ENCODE data around the gene EPB41L2. TPM values are rescaled to one million over a fixed set of nuclear protein-coding genes. Genes with fewer than 3 reads are reported as not detected.
"Not testable (repeated sequence)": the region's sequence is repeated elsewhere in the genome, so short reads cannot be mapped to it uniquely, and the experiment has no call there.

The EPB41L2 gene
- total RNA-seq: 100 to 1,000 TPM in 1 of 2 donors, 10 to 100 TPM in 1; 77.7 to 104 TPM
- long read RNA-seq, full-length matches to known transcripts: 2 of 20 reads
- long read RNA-seq, partial matches to known transcripts: 12 of 20 reads
- long read RNA-seq, other reads (novel, unspliced or antisense): 6 of 20 reads

DNA sequence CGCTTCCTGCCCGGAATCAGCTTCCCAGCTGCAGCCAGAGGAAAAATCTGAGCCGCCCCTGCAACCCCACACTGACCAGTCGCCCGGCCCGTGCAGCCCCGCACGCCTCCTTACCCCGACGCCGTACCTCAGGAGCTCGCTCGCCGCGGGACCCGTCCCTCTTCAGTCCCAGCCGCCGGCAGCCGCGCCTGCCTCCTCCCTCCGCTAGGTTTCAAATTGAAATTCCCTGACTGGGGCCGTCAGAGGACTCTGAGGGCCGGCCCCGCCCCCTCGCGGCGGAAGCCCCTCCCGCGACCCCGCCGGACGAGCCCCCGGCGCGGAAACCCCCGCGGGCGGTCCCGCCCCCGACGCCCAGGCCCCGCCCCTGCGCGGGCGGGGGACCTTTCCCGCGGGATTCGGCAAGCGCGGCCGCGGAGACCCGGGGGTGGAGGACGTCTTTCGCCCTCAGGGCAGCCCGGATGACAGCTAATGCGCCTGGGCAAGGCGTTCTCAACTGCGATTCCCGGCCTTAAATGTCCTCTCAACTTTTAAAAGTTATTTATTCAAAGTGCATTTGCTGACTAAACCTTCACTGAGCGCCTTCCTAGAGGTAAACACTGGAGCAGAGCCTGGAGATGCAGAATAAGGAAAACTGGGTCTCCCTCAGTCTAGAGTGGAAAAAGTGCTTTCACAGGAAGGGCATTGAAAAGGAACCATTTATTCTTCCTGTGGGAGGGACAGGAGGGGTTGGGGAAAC is at the start of gene EPB41L2:
Gene EPB41L2, minus strand, starts transcription at position 218 of the 736 bp plus-strand sequence. CDS start 106,760 bp downstream, outside the sequence.
- peak; percentile 83 to 90 for DNase-seq

GRCh38 chr6:131112249-131112648 is 49.2 kb upstream of the EPB41L2 start:
- peak; percentile 77 for ATAC-seq
- intact Hi-C loops (cut with DNase I, micrococcal nuclease): no loop called here
- no peak for DNase-seq

More for the DNA sequence above, at the start of gene EPB41L2:
- peak; percentile 82 for ATAC-seq
- intact Hi-C loops (cut with DNase I, micrococcal nuclease): no loop called here

GRCh38 chr6:131107151-131107550 is 44.1 kb upstream of the EPB41L2 start:
- ATAC-seq (peak; percentile 70), DNase-seq (no peak)
- intact Hi-C loops (cut with DNase I, micrococcal nuclease): no loop called here

DNA sequence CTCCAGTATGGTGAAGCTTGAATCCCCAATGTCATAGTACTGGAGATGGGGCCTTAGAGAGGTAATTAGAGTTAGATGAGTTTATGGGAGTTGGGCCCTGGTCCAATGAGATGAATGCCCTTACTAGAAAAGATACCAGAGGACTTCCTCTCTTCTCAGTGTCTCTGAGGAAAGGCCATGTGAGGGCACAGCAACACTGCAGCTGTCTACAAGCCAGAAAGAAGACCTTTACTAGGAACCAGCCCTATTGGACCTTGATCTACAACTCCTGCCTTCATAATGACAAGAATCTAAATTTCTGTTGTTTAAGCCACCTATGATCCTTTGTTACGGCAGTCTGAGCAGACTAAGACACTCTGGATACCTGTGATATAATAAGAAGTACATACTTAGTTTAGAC is 40.9 kb upstream of the EPB41L2 start:
- intact Hi-C loops (cut with DNase I, micrococcal nuclease): no loop called here
- DNase-seq: no peak

DNA sequence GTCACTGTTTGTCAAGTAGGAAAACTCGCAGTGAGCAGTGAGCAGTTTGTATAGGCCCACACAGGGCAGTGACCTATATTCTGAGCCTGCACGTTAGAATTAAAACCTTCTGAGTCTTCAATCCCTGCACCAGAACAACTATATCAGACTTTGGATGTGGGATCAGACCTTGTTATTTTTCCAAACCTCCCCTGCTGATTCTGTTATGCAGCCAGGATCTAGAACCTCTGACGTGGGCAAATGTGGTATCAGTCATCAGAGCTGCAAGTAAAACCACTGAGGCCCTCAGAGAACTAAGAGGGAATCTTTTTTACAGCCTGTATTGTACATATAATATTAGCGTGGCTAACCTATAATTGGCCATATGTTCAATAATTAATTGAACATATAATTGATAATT is 40.3 kb upstream of the EPB41L2 start:
- intact Hi-C loops (cut with DNase I, micrococcal nuclease): no loop called here
- DNase-seq: no peak
- ATAC-seq: no peak

More for the DNA sequence above, 40.9 kb upstream of the EPB41L2 start:
- ATAC-seq: peak; percentile 75

- intact Hi-C loops (cut with DNase I, micrococcal nuclease): no loop called here
- peak; percentile 92 for ATAC-seq
- no peak for DNase-seq
Measured at GRCh38 chr6:131101911-131102680, 39.1 kb upstream of the EPB41L2 start.

DNA sequence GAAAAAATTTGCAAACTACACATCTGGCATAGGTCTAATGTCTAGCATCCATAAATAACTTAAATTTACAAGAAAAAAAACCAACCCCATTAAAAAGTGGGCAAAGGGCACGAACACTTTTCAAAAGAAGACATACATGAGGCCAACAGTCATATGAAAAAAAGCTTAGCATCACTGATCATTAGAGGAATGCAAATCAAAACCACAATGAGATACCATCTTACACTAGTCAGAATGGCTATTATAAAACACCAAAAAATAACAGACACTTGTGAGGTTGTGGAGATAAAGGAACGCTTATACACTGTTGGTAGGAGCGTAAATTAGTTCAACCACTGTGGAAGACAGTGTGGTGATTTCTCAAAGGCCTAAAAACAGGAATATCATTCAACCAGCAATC is 33.7 kb upstream of the EPB41L2 start:
- ATAC-seq (no peak), DNase-seq (no peak)
- intact Hi-C loops (cut with DNase I, micrococcal nuclease): no loop called here

GRCh38 chr6:131093334-131093733 is 30.3 kb upstream of the EPB41L2 start:
- intact Hi-C loops (cut with DNase I, micrococcal nuclease): no loop called here
- no peak for ATAC-seq
- no peak for DNase-seq

GRCh38 chr6:131091944-131092343 is 28.9 kb upstream of the EPB41L2 start:
- intact Hi-C loops (cut with DNase I, micrococcal nuclease); ATAC-seq; DNase-seq: not testable (repeated sequence)

GRCh38 chr6:131090339-131090738 is 27.3 kb upstream of the EPB41L2 start:
- DNase-seq; ATAC-seq; intact Hi-C loops (cut with DNase I, micrococcal nuclease): not testable (repeated sequence)

DNA sequence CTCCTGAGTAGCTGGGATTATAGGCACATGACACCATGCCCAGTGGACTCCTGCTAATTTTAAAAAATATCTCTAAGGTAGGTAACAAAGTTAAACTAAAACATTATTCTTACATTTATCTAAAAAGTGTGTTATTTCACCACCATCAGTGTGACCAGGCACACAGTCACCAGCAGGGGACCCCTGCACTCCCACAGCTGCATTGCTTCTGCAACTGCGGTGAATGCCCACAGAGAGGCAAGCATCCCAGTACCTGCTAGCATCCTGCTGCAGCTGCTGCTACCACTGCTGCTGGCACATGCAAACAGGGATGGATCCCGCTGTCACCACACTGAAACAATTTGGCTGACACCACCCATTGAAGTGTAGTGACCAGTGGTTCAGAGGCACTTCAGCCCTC is 21.9 kb upstream of the EPB41L2 start:
- intact Hi-C loops (cut with DNase I, micrococcal nuclease): no loop called here
- ATAC-seq (no peak), DNase-seq (no peak)

DNA sequence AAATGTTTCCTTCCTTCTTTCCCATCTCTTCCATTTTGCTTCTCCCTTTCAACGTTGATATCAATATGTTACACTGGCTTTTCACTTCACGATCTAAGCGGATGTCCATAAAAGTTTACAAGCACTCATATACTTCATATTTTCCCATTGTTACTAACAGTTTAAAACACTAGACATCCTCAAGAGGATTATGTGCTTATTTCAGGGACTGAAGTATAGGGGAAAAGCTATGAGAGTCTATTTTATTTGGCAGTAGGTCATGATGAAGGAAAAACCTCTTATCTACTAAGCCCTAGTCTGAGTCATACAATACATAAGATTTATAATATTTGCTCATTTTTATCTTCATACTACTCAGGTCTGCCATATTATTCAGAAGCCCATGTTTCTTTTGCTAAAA is 20.6 kb upstream of the EPB41L2 start:
- intact Hi-C loops (cut with DNase I, micrococcal nuclease): no loop called here
- DNase-seq (no peak), ATAC-seq (peak; percentile 92)

DNA sequence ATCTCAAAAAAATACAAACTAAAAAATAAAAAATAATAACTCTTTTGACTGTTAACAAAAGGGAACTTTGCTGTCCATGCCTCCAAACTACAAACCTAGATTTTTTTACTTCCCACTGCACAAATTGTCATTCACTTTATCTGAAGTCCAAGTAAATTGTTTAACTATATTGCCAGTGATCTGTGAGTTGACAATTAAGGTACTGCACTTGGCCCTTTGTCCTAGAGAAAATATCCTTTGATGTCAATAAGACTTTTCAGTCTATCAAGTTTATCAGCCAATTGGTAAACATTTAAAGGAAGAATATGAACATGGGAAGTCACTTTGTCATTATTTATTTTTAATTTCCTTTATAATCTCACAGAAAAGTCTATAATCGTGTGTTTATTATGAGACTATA is 19.3 kb upstream of the EPB41L2 start:
- DNase-seq (no peak), ATAC-seq (peak; percentile 51)
- intact Hi-C loops (cut with DNase I, micrococcal nuclease): no loop called here

GRCh38 chr6:131080084-131080483 is 17.0 kb upstream of the EPB41L2 start:
- intact Hi-C loops (cut with DNase I, micrococcal nuclease): no loop called here
- no peak for ATAC-seq
- no peak for DNase-seq

- intact Hi-C loops (cut with DNase I, micrococcal nuclease): no loop called here
- ATAC-seq: no peak
- DNase-seq: no peak
Measured at GRCh38 chr6:131073577-131073976, 10.5 kb upstream of the EPB41L2 start.

DNA sequence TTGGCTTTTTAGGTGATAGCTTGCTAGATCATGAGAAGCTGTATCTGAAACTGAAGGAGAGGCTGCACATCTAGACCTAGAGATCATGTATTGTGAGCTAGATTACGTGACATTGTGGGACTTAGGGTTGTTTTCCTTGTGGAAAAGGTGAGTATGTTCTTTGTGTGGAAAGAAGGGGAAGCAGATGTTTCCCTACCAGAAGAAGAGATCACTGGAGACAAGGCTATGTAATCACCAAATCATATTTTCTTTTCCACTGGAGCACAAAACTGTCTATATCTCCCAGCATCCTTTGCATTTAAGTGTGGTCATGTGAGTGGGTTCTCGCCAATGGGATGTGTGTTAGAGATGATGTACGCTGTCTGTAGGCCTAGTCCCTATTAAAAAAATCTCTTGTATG is 7.0 kb upstream of the EPB41L2 start:
- DNase-seq (no peak), ATAC-seq (no peak)
- intact Hi-C loops (cut with DNase I, micrococcal nuclease): no loop called here

GRCh38 chr6:131068165-131068564 is 5.1 kb upstream of the EPB41L2 start:
- intact Hi-C loops (cut with DNase I, micrococcal nuclease): no loop called here
- ATAC-seq (no peak), DNase-seq (no peak)

DNA sequence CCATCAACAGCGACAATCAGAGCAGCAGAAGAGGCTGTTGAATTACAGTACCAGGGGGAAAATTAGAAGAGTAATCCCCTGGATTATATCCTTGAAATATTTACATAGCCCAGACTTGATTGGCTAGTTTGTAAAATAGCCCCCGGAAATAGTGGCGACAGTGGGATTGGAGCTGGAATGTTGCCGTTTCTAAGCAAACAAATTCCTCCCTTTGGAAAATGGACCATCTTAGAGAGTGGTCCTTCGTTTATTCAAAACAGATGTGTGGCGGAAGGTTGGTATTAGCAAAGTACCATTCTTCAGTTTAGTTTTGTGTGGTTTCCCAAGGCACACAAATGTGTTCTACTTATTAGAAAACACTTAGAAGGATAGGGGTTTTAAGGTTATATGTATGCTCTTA is 4.5 kb upstream of the EPB41L2 start:
- ATAC-seq (no peak), DNase-seq (no peak)
- intact Hi-C loops (cut with DNase I, micrococcal nuclease): no loop called here

- intact Hi-C loops (cut with DNase I, micrococcal nuclease): no loop called here
- DNase-seq (peak in 1 of 2 donors; percentile 29), ATAC-seq (no peak)
Measured at GRCh38 chr6:131065824-131066171, 2.8 kb upstream of the EPB41L2 start.
